Activated CD8-positive, alpha-beta memory T cell treated with anti-CD3 and anti-CD28 coated beads for 1 hour (primary cell): ENCODE measurements around the gene PLBD2.
A peak's percentile ranks its signal among the peaks of the same experiment; 100 is the strongest.

Experiments
- DNase-seq, 2 donors: peaks; one replicate each; pipeline ENCODE4 v3.0.0-alpha.2; 2020; ENCODE audit warnings: low read depth in 1 of 2; ENCODE audit errors: extremely low read depth in 1 of 2

Gene PLBD2

DNA sequence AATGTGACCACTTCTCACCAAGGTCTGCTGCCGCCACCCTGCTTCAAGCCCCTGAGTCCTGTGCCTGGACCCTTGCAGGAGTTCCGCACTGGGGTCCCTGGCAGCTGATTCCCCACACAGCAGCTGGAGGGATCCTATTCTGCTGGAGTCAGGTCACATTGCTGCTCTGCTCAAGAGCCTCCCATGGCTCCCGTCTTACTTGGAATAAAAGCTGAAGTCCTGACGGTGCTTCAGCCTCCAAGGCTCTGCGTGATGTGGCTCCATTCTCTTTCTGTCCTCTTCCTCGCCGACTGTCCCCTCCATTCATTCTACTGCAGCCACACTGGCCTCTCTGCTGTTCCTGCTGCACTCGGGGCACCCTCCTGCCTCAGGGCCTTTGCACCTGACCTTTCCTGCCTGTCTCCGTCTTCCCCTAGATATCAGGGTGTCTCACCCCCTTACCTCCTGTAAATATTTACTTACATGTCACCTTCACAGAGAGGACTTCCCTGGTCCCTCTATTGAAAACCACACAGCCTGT is 56.2 kb downstream of the PLBD2 start:
- DNase-seq = no peak

DNA sequence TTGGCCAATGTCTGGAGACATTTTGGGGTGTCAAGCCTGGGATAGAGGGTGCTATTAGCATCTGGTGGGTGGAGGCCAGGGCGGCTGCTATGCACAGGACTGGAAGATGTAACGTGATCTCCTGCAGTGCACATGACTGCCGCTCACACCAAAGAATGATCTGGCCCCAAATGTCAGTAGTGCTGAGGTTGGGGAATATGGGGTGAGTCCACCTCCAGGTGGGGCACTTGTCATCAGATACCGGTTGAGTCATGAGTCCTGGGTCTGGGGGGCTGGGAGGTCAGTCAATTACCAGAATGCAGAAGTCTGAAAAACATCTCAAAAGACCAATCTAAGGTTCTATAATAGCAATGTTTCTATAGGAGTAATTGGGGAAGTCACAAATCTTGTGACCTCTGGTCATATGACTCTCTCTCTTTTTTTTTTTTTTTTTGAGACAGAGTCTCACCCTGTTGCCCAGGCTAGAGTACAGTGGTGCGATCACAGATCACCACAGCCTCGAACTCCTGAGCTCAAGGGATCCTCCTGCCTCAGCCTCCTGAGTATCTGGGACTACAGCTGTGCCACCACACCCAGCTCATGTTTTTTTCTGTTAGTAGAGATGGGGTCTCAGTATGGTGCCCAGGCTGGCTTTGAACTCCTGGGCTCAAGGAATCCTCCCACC is 57.8 kb downstream of the PLBD2 start:
- no peak for DNase-seq

DNA sequence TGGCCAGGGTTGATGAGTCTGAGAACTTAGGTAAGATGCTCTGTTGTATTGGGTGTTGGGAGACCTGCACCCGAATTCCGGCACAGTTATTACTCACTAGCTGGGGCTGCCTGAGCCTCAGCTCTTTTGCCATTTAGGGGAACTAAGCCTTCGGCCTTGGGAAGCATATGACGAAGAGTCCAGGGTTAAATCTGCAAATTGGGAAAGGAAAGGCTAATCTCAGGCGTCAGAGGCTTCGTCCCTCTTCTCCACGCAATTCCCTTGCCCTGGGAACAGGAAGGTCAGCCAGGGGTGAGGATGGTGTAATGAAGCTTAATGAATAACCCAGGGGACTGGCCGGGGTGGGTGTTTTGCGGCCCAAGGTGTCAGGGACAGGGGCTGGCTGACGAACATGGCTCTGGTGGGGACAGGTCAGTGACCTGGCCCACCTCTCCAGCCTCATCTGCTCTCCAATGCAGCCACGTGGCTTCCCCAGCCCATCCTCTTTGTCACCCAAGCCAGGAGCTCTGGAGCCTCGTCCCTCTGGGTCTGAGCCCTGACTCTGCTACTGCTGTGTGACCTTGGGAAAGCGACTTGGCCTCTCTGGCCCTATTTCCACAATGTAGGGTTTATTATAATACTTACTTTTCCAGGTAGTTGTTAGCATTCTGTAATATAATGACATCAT is 60.0 kb downstream of the PLBD2 start:
- no peak for DNase-seq

DNA sequence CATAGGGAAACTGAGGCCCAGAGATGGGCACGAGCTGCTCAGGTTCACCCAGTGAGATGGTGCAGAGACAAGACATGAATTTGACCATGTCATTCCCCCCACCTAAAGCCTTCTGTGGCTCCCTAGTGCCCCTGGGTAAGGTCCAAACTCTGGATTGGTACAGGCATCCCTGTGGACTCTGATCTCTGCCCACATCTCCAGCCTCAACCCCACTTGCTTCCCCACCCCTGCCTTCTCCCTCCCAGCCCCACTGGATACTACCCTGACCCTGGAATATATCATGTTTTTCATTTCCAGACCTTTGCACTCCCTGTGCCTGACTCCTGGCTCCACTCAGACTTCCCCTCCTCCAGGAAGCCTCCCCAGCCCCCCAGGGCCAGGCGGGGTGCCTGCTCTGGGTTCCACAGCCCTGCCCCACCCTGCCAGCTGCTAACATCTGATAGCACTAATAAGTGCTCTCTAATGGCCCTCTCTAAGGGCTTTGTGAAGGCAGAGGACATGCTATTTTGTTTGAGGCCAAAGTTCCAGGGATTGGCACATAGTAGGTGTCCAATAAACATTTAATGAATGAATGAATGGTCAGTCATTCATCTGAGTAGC is 62.7 kb downstream of the PLBD2 start:
- no peak for DNase-seq

DNA sequence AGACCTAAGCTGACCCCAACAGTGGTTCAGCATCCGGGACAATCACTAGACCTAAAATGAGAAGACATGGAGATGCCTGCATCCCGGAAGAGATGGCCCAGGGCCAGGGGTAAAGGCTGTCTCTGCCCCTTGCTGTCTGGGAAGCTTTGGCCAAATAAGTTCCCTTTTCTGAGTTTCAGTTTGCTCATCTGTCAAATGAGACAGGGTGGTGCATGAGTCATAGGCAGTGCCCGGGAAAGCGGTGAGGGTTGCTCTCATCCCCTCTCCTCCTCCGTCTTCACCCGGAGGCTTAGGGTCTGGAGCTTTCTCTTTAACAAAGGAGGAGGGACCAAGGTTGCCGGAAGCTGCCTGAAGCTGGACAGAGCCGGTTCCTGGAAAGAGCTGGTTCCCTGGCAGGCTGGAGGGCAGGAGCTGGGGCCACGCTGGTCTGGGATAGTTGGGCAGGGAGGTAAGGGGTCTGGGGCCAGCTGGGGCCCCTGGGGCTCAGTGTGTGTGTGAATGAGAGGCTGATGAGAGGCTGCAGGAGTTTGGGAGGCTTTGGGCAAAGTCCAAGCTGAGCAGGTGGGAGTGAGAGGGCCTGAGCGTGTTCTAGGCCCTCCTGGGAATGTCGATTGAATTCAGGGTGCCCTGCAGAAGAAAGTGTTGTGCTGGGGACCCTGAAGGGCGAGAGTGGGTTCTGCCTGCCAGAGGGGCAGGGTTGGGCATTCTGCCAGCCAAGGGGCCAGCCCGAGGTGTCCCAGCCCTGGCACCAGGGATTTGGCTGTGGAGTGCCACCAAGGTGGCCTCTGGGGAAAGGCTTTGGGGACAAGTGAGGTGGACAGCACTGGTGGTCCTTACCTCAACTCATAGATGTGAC is 63.9 kb downstream of the PLBD2 start, which contains the start of gene SDSL:
TSS of gene SDSL (plus strand) at position 351 of the 856 bp plus-strand sequence. CDS start 5,603 bp downstream, outside the sequence.
- DNase-seq = no peak

DNA sequence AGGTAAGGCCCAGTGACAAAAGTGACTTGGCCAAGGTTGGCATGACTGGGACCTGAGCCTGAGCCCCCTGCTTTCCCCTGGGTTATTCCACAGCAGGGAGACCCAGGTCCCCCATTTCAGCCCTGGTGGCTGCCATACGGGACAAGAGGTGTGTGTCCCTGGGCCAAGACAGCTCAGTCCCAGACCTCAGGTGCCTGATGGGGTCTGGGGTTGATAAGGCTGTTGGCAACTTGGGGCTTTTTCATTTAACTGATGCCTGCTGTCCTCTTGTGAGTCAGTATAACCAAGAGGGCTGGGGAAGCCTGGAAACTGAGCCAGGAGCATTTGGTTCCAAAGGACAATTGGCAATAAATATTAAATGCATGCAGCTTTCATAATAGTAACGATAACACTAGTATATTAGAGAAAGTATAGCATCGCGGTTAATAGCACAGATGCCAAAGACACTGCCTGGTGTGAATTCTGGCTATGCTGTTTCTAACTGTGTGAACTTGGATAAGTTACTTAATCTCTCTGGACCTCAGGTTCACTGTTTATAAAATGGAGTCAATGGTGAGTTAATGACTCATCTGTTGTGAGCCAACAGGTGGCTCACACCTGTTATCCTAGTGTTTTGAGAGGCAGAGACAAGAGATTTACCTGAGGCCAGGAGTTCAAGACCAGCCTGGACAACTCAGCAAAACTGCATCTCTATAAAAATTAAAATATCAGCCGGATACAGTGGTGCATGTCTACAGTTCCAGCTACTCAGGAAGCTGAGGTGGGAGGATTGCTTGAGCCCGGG is 64.7 kb downstream of the PLBD2 start:
- no peak for DNase-seq

DNA sequence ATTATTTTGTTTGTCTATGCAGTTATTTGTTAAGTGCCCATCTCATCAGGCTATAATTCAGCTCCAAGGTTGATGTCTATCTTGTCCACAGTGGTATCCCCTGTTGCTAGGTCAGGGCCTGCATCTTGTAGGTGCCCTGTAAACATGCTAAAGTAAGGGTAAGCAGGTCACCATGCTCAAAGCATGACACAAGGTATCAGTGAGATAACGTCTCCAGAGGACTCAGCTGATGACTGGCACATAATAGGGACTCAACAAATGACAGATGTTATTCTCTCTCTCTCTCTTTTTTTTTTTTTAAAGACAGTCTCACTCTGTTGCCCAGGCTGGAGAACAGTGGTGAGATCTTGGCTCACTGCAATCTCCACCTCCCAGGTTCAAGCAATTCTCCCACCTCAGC is 66.1 kb downstream of the PLBD2 start:
- DNase-seq = no peak

DNA sequence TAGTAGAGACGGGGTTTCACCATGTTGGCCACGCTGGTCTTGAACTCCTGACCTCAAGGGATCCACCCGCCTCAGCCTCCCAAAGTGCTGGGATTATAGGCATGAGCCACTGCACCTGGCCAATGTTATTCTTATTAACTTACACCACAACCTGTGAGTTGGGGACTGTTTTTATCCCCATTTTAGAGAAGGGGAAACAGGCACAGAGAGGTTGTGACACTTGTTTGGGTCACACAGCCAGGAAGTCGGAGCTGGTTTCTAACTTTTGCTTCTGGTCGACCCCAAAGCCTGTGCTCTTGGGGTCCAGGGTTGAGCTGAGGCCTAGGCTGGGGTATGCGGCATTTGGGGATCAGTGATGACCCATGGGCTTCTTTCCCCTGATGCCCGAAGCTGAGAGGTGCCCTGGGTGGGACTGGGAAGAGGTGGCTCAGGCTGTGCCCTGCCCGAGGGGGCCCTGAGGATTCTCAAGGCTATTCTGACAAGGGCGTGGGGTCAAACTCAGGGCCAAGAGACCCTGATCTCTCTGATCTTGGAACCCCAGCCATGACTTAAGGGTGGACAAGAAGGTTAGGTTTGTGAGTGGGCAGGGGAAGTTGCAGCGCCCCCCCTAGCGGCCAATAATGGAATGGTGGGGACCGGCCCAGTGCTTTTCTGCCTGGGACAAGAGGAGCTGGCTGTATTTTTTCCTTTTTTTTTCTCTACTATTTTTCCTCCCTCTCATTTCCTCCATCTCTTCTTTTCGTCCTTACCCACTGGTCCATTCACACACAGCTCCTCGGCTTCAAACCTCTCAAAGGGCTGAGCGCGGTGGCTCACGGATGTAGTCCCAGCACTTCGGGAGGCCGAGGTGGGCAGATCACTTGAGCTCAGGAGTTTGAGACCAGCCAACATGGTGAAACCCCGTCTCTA is 66.8 kb downstream of the PLBD2 start:
- peak in 1 of 2 donors; percentile 22 for DNase-seq

DNA sequence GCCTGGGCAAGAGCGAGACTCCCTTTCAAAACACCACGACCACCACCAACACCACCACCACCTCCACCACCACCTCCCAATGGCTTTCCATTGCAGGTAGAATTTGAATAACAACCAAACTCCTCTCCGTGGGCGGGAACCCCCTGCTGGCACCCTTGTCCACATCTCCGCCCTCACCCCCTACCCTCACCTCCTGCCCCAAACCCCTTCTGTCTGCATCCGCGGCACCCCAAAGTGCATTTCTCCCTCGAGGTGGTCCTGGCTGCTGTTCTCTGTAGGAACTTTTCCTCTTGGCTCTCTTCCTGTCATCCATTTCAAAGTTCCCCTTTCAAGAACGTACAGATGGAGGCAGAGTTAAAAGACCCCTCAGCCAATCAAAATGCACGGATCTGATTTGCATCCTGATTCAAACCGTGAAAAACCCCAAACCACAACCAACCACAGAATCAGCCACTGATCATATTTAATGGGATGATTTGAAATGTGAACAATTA is 67.6 kb downstream of the PLBD2 start:
- DNase-seq = no peak

DNA sequence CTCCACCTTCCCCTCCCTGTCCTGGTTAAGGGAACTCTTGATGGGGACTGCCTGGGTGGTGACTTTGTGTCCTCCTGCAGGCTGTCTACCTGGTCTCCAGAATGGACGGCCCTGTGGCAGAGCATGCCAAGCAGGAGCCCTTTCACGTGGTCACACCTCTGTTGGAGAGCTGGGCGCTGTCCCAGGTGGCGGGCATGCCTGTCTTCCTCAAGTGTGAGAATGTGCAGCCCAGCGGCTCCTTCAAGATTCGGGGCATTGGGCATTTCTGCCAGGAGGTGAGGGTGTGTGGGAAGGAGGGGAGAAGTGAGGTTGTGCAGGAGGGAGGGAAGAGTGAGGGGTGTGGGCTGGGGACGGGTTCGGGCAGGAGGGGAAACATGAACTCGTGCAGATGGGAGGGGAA is 69.5 kb downstream of the PLBD2 start:
- DNase-seq = no peak

DNA sequence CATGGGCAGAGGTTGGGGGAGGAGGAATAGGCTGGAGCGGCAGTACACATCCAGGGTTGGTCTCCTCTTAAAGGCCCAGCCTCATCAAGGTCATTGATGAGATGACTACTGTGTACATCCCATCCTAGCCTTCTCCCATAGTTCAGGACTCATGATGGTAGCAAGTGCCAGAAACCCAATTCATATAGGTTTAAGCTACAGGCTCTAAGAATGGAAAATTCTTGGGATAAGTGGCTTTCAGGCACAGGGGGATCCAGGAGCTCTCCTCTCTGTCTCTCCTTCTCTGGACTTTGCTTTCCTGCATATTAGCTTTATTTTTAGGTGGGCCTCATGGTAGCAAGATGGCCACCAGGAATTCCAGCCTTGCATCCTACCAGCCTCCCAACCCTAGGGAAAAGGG is 70.1 kb downstream of the PLBD2 start:
- DNase-seq = no peak

DNA sequence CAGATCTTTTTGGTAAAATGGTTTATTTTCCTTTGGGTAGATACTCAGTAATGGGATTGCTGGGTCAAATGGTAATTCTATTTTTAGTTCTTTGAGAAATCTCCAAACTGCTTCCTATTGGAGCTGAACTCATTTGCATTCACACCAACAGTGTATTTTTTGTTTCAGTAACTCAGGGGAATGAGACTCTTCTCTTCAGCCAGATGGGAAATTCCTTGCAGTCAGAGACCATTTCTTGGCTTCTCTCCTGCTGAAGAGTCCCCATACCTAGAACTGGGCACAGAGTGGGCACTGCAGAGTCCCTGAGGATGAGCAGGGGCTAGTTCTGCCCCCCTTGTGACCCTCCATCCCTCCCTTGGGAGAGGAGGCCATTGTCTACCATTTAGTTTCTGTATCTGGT is 74.6 kb downstream of the PLBD2 start:
- no peak for DNase-seq

DNA sequence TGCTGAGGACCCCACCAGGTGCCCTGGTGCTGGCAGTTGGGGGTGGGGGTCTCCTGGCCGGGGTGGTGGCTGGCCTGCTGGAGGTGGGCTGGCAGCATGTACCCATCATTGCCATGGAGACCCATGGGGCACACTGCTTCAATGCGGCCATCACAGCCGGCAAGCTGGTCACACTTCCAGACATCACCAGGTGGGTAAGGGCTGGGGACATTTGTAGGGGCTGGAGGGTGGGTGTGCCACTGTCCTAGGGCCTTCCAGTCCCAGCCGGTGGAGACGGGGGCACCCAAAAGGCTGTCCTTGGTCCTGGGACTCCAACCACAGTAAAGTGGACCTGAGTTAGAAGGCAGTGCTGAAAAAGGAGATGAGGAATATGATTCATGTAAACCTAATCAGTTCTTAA is 77.0 kb downstream of the PLBD2 start:
- no peak for DNase-seq

DNA sequence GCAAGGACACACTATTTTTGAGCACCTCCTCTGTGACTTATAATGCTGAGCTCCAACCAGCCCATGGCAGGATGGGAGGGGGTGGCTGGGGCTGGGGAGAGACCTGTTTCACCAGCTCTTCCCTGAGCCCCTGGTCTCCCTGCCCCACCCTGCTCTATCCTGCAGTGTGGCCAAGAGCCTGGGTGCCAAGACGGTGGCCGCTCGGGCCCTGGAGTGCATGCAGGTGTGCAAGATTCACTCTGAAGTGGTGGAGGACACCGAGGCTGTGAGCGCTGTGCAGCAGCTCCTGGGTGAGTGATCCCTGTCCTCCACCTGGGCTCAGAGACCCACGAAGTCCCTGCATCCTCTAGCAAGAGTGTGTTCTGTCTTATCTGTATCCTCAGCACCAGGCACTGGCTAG is 78.2 kb downstream of the PLBD2 start:
- DNase-seq = no peak

DNA sequence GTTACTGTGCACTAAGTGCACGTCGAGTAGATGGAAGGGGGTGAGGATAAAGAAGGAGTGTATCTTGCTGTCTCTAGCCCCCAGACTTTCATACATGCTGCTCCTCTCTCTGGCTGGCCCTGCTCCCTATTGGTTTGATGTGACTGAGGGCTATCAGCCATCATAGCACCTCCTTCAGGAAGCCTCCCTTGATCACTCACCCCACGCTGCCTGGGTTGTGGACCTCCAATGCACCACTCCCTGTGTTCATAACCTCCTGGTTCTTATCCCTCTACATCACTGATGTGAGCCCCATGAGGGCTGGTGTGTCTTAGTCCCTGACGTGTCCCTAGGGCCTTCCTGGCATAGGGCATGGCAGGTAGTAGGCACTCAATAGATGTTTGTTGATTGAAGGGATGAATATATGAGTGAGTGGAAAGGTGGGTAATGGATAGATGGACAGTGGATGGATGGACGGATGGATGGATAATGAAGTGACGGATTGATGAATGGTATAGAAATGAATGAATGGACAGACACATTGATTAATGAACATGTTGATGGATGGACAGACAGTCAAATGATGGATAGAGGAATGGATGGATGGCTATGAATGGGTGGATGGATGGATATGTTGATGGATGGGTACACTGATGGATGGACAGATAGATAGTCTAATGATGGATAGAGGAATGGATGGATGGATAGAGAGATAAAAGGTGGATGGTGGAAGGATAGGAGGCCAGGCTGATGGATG is 78.8 kb downstream of the PLBD2 start:
- no peak for DNase-seq

DNA sequence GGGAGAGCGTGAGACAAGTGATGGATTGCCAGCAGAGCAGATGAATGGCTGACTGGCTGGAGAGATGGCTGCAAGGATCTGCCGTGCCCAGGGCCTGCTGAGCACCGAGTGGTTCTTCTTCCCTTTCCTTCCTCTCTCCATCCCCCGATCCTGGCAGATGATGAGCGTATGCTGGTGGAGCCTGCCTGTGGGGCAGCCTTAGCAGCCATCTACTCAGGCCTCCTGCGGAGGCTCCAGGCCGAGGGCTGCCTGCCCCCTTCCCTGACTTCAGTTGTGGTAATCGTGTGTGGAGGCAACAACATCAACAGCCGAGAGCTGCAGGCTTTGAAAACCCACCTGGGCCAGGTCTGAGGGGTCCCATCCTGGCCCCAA is 79.3 kb downstream of the PLBD2 start:
- no peak for DNase-seq

DNA sequence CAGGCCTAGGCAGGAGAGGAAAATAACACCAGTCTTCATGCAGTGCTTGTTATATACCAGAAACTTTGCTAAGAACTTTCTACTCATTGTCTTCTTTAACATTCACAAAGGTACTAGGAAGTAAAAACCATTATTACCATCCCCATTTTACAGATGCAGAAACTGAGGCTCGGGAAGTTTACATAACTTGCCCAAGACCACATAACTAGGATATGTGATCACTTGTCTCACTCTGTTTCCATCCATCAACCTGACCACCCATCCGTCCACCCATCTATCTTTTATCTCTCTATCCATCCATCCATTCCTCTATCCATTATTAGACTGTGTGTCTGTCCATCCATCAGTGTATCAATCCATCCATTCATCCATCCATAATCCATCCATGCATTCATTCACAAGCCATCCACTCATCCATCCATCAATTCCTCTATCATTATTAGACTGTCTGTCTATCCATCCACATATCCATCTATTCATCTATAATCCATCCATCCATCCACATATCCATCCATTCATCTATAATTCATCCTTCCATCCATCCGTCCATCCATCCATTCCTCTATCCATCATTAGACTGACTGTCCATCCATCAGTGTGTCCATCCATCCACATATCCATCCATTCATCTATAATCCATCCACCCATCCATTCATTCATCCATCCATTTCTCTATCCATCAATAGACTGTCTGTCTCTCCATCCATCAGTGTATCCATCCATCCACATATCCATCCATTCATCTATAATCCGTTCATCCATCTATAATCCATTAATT is 80.3 kb downstream of the PLBD2 start:
- no peak for DNase-seq

DNA sequence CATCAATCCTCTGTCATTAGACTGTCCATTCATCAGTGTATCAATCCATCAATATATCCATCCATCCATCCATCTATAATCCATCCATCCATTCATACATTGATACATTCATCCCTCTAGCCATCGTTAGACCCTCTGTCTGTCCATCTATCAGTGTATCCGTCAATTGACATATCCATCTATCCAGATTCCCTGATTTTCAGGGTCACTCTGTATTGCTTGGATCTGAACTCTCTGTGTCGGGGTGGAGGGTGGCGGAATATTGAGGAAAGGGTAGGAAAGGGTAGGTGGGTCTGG is 80.9 kb downstream of the PLBD2 start:
- no peak for DNase-seq
